Stimulated activated CD8-positive, alpha-beta memory T cell treated with anti-CD3 and anti-CD28 coated beads, Interleukin-4, amount 100 ng/mL, for 24 hours (primary cell): ENCODE data around the gene HEPACAM.
"Not testable (repeated sequence)": the region's sequence is repeated elsewhere in the genome, so short reads cannot be mapped to it uniquely, and the experiment has no call there.

Experiments used
- DNase-seq: peaks from one replicate; pipeline ENCODE4 v3.0.0-alpha.2; 2020; ENCODE audit warnings: low read depth

The HEPACAM gene, protein sequence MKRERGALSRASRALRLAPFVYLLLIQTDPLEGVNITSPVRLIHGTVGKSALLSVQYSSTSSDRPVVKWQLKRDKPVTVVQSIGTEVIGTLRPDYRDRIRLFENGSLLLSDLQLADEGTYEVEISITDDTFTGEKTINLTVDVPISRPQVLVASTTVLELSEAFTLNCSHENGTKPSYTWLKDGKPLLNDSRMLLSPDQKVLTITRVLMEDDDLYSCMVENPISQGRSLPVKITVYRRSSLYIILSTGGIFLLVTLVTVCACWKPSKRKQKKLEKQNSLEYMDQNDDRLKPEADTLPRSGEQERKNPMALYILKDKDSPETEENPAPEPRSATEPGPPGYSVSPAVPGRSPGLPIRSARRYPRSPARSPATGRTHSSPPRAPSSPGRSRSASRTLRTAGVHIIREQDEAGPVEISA

DNA sequence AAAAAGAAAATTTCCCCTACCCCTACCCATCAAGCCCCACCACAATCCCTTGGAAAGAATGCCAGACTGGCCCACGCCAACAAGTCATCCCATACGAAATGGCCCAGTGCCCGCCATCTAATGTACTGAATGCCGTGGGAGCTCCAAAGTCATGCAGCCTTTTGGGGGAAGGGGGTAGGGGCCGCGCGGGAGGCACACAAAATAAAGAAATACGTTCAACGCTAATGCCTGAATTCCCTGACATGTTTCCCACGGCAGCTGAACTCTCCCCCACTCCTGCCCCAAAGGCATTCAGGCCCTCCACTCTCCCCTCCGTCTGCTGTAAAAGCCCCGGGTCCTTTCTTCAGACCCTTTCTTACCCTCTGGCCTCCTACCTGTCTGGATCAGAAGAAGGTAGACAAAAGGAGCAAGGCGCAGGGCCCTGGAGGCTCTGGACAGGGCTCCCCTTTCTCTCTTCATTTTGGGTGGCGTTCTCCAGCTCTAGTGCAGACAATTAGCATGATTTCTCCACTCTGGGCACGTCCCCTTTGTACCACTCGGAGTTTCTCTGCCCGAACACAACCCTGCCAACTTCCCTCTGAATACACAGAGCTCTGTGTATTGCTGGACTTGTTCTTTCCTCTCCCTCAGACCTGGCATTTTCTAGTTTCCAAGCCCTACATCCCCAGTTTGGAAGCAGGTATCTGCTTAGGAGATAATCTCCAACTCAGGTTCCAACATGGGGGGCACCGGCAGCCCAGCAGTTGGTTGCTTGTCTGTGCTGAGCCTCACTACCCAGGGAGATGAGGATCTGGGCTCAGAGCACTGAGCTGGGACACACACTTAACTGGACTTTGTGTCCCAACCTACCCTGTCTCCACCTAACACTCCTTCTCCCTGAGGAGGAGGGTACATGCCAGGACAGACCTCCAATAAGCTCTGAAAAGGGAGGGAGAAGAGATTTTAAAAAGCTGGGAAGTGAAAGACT is at the start of gene HEPACAM:
HEPACAM (minus strand) TSS at position 500 of the 967 bp plus-strand sequence; CDS start at position 459, 41 bp downstream.
- no peak for DNase-seq

DNA sequence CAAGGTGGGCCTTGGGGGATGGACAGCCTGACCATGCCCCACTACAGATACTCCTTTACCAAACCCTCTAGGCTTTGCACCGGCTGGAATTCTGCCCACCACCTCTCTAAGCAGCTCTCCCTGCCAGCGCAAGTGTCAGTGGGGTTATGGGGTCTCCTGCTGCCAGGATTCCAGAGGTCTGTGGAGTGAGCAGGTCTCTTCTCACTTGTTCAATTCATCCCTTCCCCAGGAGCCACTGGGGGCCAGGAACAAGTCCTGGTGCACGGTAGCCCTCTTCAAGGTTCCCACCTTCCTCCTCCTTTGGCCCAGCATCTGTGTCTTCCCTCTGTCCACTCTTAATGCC is 48.6 kb upstream of the HEPACAM start:
- no peak for DNase-seq

DNA sequence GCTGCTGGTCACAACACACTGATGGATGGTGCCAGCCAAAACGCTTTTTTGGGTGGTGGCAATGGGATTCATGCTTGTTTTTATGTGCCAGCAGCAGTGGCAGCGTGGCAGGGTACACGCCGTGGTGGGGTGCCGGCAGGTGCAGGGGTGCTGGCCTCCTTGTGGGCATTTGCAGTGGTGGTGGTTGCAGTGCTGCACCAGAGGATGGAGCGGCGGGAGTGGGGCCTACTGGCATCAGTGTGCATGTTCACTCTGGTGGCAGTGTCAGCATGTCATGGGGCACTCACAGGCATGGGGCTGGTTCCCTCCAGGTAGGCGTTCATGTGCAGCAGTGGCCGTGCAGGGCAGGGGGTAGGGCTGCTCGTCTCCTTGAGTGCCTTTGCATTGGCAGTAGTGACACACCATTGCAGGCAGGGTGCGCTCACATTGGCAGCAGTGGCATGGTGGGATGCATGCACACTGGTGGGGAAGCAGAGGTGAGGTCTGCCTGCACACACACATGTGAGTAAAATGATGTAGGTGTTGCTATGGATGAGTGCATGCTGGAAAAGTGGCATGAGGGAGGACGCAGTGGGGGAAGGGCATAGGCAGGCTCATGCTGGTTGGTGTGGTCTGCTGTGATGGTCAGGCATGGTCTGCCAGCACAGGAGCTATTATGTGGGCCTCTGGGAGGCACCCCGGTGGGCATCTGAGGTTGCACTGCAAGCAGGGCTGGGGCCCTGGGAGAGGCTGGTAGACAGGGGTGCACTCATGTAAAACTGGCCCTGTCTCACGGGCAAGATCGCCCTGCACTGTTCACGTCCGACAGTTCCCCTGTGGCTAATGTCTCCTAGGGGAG is 48.0 kb upstream of the HEPACAM start:
- no peak for DNase-seq

DNA sequence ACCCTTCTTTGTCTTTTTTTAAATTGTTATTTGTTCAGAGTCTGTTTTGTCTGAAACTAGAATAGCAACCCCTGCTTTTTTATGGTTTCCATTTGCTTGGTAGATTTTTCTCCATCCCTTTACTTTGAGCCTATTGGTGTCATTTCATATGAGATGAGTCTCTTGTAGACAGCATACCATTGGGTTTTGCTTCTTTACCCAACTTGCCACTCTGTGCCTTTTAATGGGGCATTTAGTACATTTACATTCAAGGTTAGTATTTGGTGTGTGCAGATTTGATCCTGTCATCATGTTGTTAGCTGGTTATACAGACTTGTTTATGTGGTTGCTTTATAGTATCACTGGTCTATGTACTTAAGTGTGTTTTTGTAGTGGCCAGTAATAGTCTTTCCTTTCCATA is 46.2 kb upstream of the HEPACAM start:
- no peak for DNase-seq

DNA sequence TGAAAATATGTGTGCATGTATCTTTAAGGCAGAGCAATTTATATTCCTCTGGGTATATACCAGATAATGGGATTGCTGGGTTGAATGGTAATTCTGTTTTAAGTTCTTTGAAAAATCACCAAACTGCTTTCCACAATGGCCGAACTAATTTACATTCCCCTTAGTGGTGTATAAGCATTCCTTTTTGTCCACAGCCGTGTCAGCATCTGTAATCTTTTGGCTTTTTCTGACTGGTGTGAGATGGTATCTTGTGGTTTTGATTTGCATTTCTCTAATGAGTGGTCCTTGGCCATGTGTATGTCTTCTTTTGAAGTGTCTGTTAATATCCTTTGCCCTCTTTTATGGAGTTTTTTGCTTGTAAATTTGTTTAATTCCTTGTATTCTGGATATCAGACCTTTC is 42.5 kb upstream of the HEPACAM start:
- no peak for DNase-seq

DNA sequence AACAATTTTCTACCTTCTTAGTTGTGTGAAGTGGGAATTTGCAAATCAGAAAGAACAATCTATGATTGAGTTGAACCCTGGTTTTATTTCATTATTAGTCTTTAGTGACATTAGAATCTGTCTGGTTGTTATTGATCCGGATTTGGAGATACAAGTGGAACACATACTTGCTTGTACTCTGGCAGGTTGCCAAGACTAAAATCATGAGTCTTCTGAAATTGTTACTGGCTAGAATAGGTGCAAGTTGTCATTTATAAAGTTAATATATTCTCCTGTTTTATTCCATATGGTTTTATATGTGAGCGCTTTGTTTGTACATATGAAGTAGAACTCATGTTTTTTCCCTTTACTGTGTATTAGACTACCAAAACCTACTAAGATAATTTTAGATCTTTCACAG is 41.2 kb upstream of the HEPACAM start:
- DNase-seq = no peak

DNA sequence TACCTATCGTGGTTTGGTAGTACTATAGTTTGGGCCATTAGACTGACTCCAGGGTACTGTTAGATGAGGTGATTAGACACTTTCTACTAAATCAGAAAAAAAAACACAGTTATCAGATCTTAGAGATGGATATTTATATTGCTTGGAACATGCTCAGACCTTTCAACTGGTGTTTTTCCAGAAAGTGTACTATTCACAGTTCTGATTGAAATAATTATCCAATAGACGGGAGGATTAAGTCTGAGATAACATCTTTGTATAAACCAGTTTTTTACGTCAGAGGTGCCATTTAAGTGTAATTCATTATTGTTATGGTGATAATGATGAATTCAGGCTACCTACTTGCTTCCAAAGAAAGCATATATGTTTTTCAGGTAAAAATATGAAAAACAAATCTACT is 40.7 kb upstream of the HEPACAM start:
- DNase-seq = no peak

DNA sequence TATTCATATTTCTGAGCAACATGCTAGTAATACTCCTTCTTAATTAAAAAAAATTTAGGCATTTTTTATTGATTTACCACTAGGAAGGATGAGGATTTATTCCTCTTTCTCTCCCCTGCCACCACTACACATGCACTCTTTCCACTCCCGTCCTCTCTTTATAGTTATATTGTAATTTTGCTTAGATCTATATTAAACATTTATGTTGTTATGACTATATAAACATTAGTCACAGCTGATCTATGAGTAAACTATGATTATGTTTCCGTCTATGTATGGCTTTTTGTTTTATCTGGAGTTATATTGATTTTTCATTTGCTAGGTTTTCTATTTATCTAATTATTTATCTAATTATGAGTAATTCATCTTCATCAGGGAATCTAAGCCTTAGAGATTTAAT is 36.0 kb upstream of the HEPACAM start:
- no peak for DNase-seq

DNA sequence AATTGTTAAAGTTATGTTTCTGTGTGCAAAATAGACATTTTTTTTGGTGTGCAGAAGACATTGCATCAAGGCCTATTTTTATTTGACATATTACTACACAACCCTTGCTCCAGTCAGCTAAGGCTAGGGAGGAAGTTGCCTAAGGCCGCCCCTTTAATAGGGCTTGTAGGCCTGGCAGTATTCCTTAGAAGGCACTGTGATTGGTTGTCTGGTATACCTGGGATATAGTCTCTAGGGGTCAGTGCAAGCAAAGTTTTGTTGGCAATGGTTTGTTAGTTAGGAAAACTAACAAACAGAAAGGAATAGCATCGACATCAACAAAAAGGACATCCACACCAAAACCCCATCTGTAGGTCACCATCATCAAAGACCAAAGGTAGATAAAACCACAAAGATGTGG is 35.1 kb upstream of the HEPACAM start:
- no peak for DNase-seq

DNA sequence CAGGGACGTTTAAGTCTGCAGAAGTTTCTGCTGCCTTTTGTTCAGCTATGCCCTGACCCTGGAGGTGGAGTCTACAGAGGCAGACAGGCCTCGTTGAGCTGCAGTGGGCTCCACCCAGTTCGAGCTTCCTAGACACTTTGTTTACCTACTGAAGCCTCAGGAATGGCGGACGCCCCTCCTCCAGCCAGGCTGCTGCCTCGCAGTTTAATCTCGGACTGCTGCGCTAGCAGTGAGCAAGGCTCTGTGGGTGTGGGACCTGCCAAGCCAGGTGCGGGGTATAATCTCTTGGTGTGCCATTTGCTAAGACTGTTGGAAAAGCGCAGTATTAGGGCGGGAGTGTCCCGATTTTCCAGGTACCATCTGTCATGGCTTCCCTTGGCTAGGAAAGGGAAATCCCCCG is 32.4 kb upstream of the HEPACAM start:
- DNase-seq = not testable (repeated sequence)

DNA sequence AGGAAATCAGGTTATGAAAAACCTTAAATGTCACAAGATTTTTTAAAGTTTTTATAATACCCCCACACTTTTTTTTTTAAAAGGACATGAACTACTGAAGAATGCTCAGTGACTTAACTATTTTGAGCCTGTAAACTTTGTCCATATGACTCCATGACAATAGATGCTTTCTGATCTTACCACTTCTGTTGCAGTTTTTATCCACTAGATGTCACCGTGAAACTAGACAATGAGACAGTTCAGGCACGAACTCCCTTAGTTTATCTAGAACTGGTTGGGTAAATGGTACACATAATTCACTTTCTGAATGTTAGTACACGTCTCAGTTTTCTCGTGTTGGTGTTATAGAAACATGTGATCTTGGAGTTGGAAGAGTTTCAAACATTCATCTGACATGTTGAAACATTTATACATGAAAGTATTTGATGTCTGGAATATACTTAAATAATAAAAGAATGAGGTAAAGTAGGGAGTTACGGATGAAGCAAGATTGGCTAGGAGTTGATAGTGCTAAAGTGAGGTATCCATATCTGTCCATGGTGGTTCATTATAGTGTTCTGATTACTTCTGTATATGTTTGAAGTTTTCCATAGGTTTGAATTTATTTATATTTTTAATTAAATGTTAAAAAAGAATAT is 26.2 kb upstream of the HEPACAM start:
- no peak for DNase-seq

DNA sequence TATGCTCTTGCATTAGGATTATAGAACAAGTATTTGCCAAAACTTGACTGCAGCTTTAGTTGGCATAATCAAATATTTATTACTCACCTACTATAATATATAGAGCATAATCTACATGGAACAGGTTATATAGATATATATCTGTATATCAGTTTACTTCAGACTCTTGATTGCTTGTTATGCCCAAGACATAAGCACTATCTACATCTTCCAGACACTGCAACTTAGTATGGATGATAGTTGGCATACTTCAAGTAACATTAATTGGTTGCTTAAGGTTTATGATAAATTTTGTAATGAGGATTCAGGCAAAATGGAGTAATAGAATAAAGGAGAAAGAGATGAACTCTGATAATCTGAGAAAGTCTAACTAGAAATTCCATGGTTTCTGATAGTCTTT is 19.2 kb upstream of the HEPACAM start:
- no peak for DNase-seq

DNA sequence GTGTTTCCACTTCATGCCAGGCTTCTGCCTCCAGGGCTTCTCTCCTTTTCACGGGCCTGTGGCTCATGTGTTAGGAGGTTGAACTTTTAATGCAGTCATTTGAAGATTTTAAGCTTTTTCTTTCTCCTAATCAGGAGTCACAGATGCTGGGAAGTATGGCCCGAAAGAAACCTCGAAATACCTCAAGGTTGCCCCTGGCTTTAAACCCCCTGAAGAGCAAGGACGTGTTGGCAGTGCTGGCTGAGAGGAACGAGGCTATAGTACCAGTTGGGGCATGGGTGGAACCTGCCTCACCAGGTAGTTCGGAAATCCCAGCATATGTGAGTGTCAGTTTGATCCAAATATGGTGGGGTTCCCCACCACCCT is 18.7 kb upstream of the HEPACAM start:
- DNase-seq = no peak

DNA sequence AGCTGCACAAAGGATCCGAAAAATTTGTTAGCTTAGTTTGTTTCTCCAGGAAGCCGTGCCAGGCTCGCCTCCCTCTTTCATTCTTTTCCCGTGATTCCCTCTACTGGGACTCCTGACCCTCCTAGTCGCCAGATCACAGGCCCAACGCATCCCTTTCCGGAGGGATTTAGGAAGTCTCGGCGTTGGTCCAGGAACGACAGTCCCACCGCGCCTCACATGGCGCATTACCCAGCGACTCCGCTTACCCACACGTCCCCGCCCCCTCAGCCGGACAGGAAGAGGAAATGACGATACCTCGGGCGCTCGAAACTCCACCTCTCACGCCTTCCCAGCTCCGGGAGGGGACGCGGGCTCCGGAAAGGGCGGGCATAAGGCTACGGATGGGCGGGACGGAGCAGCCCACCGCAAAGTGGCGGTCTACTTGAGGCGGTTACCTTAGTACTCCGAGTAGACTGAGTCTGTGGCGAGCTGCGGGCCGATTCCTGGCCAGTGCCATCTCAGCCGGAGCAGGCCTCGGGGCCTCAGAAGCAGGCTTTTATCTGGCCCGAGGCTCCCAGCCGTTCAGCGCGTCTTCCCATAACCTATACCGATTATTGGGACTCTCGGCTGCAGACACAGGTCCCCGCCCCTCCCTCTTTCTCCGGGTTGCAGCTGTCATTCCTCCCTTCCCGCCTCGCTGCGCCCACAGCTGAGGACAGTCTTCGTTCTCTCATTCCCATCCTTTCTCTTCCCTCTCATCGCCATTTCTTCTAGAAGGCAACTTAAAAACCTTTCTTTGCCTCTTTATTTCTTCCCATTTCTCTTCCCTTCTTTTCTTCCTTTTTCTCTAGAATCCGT is 18.1 kb upstream of the HEPACAM start, which contains the start of gene CCDC15:
CCDC15 (plus strand) TSS at position 450 of the 837 bp plus-strand sequence. CDS start 531 bp downstream, outside the sequence.
- peak; percentile 97 for DNase-seq

DNA sequence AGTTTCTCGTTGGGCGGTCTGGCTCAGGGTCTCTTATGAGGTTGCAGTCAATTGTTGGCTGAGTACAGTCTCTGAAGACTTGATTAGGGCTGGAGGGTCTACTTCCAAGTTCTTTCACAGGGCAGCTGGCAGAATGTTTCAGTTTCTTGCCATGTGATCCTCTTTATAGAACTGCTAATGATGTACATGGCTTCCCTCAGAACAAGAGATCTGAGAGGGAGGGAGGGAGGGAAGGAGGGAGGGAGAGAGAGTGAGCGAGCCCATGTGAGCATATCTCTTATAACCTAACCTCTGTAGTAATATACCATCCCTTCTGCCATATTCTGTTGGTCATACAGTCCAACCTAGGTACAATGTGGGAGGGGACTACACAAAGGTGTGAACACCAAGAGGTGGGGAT is 15.5 kb upstream of the HEPACAM start:
- no peak for DNase-seq

DNA sequence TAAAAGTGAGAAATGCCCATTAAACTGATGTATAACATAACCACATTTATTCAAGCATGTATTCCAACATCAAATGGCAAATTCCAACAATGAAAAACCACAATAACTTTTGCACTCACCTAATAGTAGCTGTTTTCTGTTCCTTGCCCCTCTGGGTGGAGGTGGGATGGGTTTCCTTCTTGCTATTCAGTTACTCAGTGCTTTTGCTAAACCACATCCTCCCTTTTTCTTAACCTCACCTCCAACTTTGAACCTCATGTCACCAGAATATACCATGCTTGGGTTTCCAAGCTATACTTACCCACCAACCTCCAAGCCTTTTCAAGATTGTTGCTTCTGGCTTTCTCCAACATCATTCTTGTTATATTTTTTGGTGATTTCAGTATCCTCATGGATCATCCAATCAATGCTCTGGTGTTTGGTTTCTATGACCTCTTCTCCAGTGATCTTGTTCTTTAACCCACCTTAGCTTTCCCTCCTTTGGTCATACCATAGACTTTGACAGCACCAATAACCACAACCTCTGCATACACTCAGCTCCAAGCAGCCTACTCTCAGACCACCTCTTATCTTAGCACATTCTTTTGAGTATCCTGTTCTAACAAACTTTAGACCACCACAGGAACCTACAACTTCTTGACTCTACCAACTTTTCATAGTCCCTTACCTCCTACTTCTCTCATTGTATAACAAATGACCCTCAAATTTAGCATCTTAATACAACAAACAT is 14.9 kb upstream of the HEPACAM start:
- DNase-seq = no peak

DNA sequence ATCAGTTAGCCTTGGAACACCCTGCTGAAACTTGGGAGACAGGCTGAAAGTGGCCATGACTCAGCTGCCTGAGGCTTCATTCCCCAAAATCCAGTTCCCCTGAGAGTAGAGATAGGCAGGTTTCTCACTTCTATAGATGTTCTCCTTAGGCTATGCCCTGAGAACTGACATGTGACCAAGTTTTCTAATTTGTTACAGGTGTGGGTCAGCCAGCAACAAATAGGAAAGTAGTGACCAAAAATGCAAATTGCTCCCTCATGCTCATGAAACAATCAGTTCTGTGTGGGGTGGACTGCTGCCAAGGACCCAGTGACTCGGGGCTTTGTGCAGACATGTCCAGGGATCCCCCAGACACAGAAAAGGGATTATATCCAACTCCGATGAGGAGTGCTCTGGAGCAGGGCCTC is 10.9 kb upstream of the HEPACAM start:
- no peak for DNase-seq

DNA sequence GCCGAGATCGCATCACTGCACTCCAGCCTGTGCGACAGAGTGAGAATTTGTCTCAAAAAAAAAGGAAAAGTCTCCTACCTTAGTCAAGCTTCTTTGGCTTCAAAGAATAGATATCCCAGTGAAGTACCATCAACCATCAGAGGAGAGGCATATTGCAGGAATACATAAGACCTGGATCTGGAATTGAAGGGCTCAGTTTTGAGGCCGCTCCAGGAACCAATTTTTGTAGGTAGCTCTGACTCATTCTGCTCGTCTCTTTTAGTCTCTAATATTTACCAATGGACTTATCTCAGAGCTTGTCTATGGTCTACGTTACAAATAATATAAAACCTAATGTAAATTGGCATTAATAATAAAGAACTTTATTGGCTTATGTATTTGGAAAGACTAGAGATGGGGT is 10.0 kb upstream of the HEPACAM start:
- no peak for DNase-seq

DNA sequence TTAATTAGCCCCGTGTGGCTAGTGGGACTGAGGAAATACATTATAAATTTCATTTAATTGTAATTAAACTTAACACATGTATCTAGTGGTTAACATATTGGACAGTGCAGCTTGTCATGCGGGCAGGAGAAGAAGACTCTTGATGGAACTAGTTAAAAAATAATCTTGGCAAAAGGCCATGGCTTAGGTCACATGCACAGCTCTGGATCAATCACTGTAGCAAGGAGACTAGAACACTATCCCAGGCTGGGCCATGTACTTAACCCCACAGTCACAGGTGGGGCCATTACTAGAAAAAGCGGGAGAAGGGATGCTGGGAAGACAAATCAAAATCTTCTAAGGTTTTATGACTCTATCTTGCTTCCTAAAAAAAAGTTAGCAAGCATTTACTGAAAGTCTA is 8.7 kb upstream of the HEPACAM start:
- DNase-seq = no peak

DNA sequence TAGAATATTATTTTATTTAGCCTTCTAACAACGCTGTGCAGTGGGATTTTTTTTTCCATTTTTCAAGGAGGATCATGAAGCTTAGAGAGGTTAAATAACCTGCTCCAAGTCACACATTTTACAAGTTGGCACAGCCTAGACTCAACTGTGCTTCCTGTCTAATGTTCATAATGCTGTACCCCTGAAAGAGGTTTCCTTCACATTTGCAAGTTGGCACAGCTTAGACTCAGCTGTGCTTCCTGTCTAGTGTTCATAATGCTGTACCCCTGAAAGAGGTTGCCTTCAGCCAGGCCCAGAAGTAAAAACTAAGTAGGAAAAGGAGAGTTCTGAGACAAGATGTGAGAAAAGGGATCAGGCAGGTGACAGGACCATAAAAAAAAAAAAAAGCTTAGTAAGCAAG is 7.9 kb upstream of the HEPACAM start:
- DNase-seq = no peak
